Immature natural killer cell (primary cell): ENCODE results near the gene UNKL. TPM values are rescaled to one million over a fixed set of nuclear protein-coding genes. Genes with fewer than 3 reads are reported as not detected.

Source experiments
- DNase-seq, 3 donors: peaks; one replicate each; pipeline ENCODE4 v3.0.0; 2022; ENCODE audit warnings: mixed read lengths in 1 of 3
- H3K27ac Mint-ChIP-seq, 6 donors: one replicate each; pipeline ENCODE4 v1.8.0; 2020; ENCODE audit warnings: mixed read lengths in 6 of 6, mild to moderate bottlenecking in 5 of 6, inconsistent platforms in 4 of 6, moderate library complexity in 3 of 6
- H3K27me3 Mint-ChIP-seq, 3 donors: one replicate each; pipeline ENCODE4 v1.8.0; 2020 to 2021; ENCODE audit warnings: low read depth in 3 of 3, mild to moderate bottlenecking in 3 of 3, mixed read lengths in 3 of 3, moderate library complexity in 3 of 3, inconsistent platforms in 1 of 3
- H3K36me3 Mint-ChIP-seq, 3 donors: one replicate each; pipeline ENCODE4 v1.8.0; 2020; ENCODE audit warnings: mixed read lengths in 3 of 3, inconsistent platforms in 2 of 3, mild to moderate bottlenecking in 2 of 3
- H3K4me1 Mint-ChIP-seq, 2 donors: one replicate each; pipeline ENCODE4 v1.8.0; 2020; ENCODE audit warnings: inconsistent platforms in 2 of 2, mild to moderate bottlenecking in 2 of 2, mixed read lengths in 2 of 2, moderate library complexity in 1 of 2
- H3K4me3 Mint-ChIP-seq, 5 donors: one replicate each; pipeline ENCODE4 v1.8.0; 2020; ENCODE audit warnings: mild to moderate bottlenecking in 5 of 5, mixed read lengths in 5 of 5, inconsistent platforms in 3 of 5, moderate library complexity in 3 of 5
- H3K9me3 Mint-ChIP-seq, 6 donors: one replicate each; pipeline ENCODE4 v1.8.0; 2020; ENCODE audit warnings: mild to moderate bottlenecking in 6 of 6, mixed read lengths in 6 of 6, inconsistent platforms in 4 of 6, moderate library complexity in 3 of 6
- polyA plus RNA-seq, 3 donors: library from polyadenylated mRNA; unstranded; fragments of 300-500 nt; fragmentation: Illumina TruSeq; gene quantifications; one replicate each; pipeline ENCODE4 v1.2.3, GENCODE V29; 2021

UNKL gene, protein sequence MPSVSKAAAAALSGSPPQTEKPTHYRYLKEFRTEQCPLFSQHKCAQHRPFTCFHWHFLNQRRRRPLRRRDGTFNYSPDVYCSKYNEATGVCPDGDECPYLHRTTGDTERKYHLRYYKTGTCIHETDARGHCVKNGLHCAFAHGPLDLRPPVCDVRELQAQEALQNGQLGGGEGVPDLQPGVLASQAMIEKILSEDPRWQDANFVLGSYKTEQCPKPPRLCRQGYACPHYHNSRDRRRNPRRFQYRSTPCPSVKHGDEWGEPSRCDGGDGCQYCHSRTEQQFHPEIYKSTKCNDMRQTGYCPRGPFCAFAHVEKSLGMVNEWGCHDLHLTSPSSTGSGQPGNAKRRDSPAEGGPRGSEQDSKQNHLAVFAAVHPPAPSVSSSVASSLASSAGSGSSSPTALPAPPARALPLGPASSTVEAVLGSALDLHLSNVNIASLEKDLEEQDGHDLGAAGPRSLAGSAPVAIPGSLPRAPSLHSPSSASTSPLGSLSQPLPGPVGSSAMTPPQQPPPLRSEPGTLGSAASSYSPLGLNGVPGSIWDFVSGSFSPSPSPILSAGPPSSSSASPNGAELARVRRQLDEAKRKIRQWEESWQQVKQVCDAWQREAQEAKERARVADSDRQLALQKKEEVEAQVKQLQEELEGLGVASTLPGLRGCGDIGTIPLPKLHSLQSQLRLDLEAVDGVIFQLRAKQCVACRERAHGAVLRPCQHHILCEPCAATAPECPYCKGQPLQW
- polyA plus RNA-seq, result 10 to 100 TPM in 1 of 3 donors, 1 to 10 TPM in 2; 1.0 to 14.5 (median 5.9) TPM

DNA sequence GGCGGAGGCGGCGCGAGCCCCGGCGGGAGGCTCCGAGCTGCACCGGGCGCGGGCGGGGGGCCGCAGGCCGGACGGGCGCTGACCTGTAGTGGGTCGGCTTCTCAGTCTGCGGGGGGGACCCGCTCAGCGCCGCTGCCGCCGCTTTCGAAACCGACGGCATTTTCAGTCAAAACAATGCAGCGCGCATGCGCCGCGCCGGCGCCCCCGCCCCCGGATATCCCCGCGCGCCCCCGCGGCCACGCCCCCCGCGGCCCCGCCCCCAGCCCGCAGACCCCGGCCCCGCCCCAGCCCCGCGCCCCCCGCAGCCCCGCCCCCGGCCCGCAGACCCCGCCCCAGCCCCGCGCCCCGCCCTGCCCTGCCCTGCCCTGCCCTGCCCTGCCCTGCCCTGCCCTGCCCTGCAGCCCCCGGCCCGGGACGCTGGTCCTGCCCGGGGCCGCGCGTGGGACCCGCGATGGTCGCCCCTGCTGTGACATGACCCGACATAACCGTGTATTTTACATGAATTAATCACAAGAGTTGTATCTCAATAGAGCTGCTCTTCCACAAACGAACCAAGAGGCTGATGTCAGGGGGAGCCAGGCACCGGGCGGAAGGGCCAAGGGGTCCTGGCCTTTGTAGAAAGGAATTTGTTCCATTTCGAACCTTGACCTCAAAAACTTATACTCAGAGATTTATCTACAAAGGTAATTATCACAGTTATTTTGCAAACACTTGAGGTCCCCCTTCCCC, at the start of gene UNKL:
TSS of gene UNKL (minus strand) at position 173 of the 729 bp plus-strand sequence. CDS start at position 160, 13 bp downstream.
- Mint-ChIP-seq H3K27ac (peak within 1 kb of the TSS; percentile 70 to 93 (median 87)), H3K27me3 (peaks cover 7 to 9% (median 8%) of the 10 kb centered on the region in 3 donors), H3K4me1 (peaks cover 21 to 28% of the 10 kb centered on the region in 2 donors), H3K9me3 (no peaks in the 10 kb centered on the region), H3K36me3 (peaks cover 0 to 3% (median 0%) of the 10 kb centered on the region in 3 donors), H3K4me3 (peak within 1 kb of the TSS; percentile 76 to 86 (median 85))
- peak; percentile 77 to 82 (median 81) for DNase-seq

DNA sequence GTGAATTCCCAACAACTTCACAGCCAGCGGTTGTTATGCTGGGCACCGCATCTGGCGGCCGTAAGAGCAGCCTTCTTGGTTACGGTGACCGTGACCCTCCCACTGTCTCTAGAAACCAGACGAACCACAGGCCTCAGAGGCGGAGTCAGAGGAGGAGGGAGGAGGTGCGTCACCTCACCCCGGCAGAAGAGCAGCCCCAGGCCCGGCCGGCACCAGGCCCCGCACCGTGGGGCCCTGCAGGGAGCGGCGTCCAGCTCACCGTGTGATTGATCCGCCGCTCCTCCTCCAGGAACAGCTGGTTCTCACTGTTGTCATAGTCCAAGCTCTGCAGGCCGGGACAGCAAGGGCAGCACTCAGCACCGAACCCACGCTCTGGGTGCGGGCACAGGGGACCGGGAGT, 46.6 kb upstream of the UNKL start:
- Mint-ChIP-seq H3K4me3 (no peak overlapping the region), H3K27me3 (no peaks in the 10 kb centered on the region), H3K9me3 (no peaks in the 10 kb centered on the region), H3K4me1 (peaks cover 0 to 2% of the 10 kb centered on the region in 2 donors), H3K36me3 (no peaks in the 10 kb centered on the region), H3K27ac (no peak overlapping the region)
- no peak for DNase-seq

- no peak for DNase-seq
- H3K27me3 Mint-ChIP-seq, result no peaks in the 10 kb centered on the region
- H3K4me3 Mint-ChIP-seq, result no peak overlapping the region
- H3K36me3 Mint-ChIP-seq, result no peaks in the 10 kb centered on the region
- H3K9me3 Mint-ChIP-seq, result no peaks in the 10 kb centered on the region
- H3K4me1 Mint-ChIP-seq, result peaks cover 0 to 2% of the 10 kb centered on the region in 2 donors
- H3K27ac Mint-ChIP-seq, result no peak overlapping the region
Measured at GRCh38 chr16:1460602-1461138, 46.2 kb upstream of the UNKL start.

DNA sequence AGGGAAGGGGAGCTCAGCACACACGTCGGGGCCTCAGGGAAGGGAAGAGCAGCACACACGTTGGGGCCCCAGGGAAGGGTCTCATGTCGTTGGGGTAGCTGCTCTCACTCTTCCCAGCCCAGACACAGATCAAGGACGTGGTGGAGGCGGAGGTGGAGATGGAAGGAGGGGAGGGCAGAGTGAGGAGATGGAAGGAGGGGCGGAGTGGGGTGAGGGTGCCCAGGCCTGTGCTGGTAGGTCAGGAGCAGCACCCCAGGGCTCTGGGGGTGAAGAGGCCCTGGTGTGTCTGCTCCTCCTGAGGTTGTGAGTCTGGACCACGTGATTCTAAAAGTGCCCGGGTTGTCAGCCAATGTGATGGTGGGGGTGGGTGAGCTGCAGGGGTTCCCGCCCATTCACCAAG, 45.5 kb upstream of the UNKL start:
- no peak for DNase-seq
- Mint-ChIP-seq H3K4me3 (no peak overlapping the region), H3K27me3 (no peaks in the 10 kb centered on the region), H3K4me1 (peaks cover 0 to 2% of the 10 kb centered on the region in 2 donors), H3K36me3 (no peaks in the 10 kb centered on the region), H3K9me3 (no peaks in the 10 kb centered on the region), H3K27ac (no peak overlapping the region)

DNA sequence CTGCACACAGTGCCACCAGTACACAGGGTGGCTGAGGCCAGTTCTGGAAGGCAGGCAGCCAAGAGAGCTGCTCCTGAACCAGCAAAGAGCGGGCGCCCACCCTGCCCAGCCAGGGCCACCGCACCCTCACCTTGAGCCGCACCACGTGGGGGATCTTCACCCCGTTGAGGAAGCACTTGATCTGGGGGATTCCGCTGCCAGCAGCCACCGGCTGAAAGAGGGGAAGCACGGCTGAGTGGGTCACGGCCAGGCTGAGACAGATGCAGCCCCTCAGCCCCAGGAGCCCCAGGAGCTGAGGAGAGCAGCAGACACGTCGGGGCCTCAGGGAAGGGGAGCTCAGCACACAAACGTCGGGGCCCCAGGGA, 44.5 kb upstream of the UNKL start:
- Mint-ChIP-seq H3K4me1 (peaks cover under 1 to 2% of the 10 kb centered on the region in 2 donors), H3K27ac (peak overlapping the region in 2 of 6 donors; percentile 49 to 85), H3K27me3 (peaks cover 0 to 2% (median 0%) of the 10 kb centered on the region in 3 donors), H3K36me3 (no peaks in the 10 kb centered on the region), H3K9me3 (no peaks in the 10 kb centered on the region), H3K4me3 (no peak overlapping the region)
- no peak for DNase-seq

DNA sequence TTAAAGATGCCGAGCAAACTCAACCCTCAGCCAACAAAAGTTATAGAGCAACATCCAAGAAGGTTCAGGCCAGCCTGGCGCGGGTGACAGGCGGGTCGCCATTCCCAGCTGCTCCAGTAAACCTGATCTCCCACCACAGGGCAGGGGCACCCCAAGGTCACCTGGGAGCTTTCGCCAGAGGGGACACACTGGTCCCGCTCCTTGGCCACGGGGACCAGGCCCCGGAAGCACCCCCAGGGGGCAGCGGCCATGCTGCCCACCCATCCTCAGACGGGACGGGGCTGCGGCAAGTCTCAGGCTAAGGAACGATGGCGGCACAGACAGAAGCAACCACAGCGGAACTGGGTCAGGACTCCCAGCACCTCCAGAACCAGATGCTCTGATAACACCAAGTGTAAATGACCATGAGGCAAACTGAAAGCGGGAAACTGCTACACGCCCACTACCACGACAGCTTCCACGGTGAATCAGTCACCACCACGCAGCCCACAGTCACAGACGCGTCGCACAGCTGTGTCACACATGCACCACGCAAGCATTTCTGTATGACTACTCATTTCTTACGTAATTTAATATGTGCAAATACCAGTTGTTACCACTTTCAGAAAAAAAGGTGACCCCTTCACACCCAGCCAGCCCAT, 44.0 kb upstream of the UNKL start:
- DNase-seq, result peak in 1 of 3 donors; percentile 13
- no peak overlapping the region for H3K4me3 Mint-ChIP-seq
- H3K9me3 Mint-ChIP-seq, result no peaks in the 10 kb centered on the region
- peaks cover 0 to 2% (median 0%) of the 10 kb centered on the region in 3 donors for H3K27me3 Mint-ChIP-seq
- H3K4me1 Mint-ChIP-seq, result peaks cover 6% of the 10 kb centered on the region in 2 donors
- H3K27ac Mint-ChIP-seq, result peak overlapping the region in 2 of 6 donors; percentile 49 to 85
- H3K36me3 Mint-ChIP-seq, result no peaks in the 10 kb centered on the region

- Mint-ChIP-seq H3K36me3 (no peaks in the 10 kb centered on the region), H3K4me3 (no peak overlapping the region), H3K4me1 (peaks cover 6% of the 10 kb centered on the region in 2 donors), H3K27ac (no peak overlapping the region), H3K9me3 (no peaks in the 10 kb centered on the region), H3K27me3 (peaks cover 0 to 2% (median 0%) of the 10 kb centered on the region in 3 donors)
- DNase-seq, result no peak
Measured at GRCh38 chr16:1457489-1458245, 43.2 kb upstream of the UNKL start.

DNA sequence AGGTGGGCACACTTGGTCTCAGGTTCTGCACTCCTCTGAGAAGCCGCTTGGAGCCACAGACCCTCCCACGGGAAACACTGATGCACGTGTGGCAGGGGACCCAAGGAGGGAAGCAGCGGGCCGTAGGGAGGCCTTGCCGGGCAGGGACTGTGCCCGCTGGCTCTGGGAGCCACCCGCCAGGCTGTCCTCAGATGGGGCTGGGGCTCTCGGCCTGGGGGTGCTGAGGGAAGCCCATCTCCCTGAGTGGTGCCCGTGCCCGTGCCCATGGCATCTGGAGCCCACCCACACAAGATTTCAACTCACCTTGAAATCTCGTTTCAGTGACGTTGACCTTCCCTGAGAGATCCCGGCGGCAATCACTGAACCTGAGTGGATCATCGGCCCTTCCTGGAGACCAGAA, 42.4 kb upstream of the UNKL start:
- Mint-ChIP-seq H3K4me3 (no peak overlapping the region), H3K36me3 (no peaks in the 10 kb centered on the region), H3K4me1 (peaks cover 6% of the 10 kb centered on the region in 2 donors), H3K9me3 (no peaks in the 10 kb centered on the region), H3K27ac (no peak overlapping the region), H3K27me3 (peaks cover 0 to 2% (median 0%) of the 10 kb centered on the region in 3 donors)
- no peak for DNase-seq

DNA sequence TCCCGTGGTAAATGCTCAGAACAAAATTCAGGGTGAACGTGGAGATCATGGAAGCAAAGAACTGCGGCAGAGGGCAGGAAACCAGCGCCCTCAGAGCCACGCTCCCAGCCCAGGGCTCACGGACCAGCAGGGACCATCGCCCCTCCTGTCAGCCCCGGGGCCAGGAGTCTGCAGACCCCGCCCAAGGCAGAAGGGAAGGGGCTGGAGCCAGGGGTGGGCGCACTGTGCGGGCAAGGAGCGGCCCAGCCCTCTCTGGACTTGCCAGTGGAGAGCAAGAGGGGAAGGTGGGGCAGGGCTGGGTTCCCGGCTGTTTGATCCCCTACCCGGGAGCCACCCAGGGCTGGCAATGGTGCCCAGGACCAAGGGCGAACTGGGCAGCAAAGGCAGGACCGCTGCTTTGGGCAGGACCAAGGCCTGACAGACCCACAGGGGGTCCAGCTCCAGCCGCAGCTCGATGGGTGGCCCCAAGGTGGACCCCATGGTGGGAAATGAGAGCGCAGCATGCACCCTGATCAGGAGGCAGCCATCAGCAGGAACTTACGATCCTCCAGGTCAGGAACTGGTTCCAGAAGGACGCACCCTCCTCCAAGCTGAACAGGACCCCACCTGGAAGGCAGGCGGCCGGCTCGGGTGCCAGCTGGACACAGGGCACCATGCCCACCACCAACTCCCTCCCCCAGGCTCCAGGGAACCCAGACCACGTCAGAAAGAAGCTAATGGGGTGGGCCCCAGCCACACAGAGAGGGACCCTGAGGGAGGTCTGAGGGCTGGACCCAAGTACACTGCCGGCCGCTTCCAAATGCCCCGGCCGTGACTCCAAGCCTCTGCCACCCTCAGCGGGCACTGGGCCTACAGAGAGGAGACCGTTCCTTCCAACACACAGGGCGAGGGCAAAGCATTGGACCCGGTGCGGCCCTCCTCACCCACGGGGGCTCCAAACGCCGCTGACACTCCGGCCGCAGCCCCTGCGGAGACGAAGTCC, 41.0 kb upstream of the UNKL start:
- DNase-seq, result no peak
- no peak overlapping the region for H3K27ac Mint-ChIP-seq
- no peak overlapping the region for H3K4me3 Mint-ChIP-seq
- H3K9me3 Mint-ChIP-seq, result no peaks in the 10 kb centered on the region
- peaks cover 6 to 8% of the 10 kb centered on the region in 2 donors for H3K4me1 Mint-ChIP-seq
- H3K27me3 Mint-ChIP-seq, result peaks cover 0 to 2% (median 0%) of the 10 kb centered on the region in 3 donors
- no peaks in the 10 kb centered on the region for H3K36me3 Mint-ChIP-seq

- DNase-seq, result no peak
- H3K36me3 Mint-ChIP-seq, result peaks cover 0 to 3% (median 0%) of the 10 kb centered on the region in 3 donors
- no peaks in the 10 kb centered on the region for H3K9me3 Mint-ChIP-seq
- H3K27ac Mint-ChIP-seq, result no peak overlapping the region
- peaks cover 15 to 17% of the 10 kb centered on the region in 2 donors for H3K4me1 Mint-ChIP-seq
- H3K4me3 Mint-ChIP-seq, result no peak overlapping the region
- H3K27me3 Mint-ChIP-seq, result peaks cover 0 to 2% (median 2%) of the 10 kb centered on the region in 3 donors
Measured at GRCh38 chr16:1454561-1454960, 40.1 kb upstream of the UNKL start.

GRCh38 chr16:1453316-1453715, 38.8 kb upstream of the UNKL start:
- no peaks in the 10 kb centered on the region for H3K9me3 Mint-ChIP-seq
- DNase-seq, result no peak
- H3K36me3 Mint-ChIP-seq, result peaks cover 0 to 3% (median 0%) of the 10 kb centered on the region in 3 donors
- peaks cover 0 to 2% (median 2%) of the 10 kb centered on the region in 3 donors for H3K27me3 Mint-ChIP-seq
- H3K4me3 Mint-ChIP-seq, result peak overlapping the region in 2 of 5 donors; percentile 29 to 58
- peaks cover 18 to 24% of the 10 kb centered on the region in 2 donors for H3K4me1 Mint-ChIP-seq
- peak overlapping the region in 2 of 6 donors; percentile 80 to 88 for H3K27ac Mint-ChIP-seq
